Fibroblast of lung (primary cell): ENCODE results near the gene OOSP4B.

Experiments used
- CTCF ChIP-seq, 2 donors: IDR thresholded peaks in 1 of 2; conservative IDR thresholded peaks in 1 of 2; 1 replicate in 1 of 2; 2 replicates in 1 of 2; pipeline ENCODE4 v1.5.1; 2011 to 2012; ENCODE audit warnings: low read length in 2 of 2, control low read depth in 1 of 2, inconsistent platforms in 1 of 2, low read depth in 1 of 2, mild to moderate bottlenecking in 1 of 2
- EZH2 ChIP-seq: IDR thresholded peaks from 2 replicates; pipeline ENCODE4 v1.5.1; 2012; ENCODE audit warnings: low read length, control low read depth, mild to moderate bottlenecking; ENCODE audit errors: missing control alignments

- TF ChIP-seq CTCF (conservative IDR thresholded peaks at IDR 0.05 in 1 of 2, IDR thresholded peaks at IDR 0.05 in 1 of 2; ENCODE audit: low read depth in 1 of 2, low read length in 2 of 2) (no peak), EZH2 (no peak)
Observed at GRCh38 chr11:59983212-59983611, 33.8 kb upstream of the OOSP4B start.
